Rectal smooth muscle tissue (tissue), 1 donor: ENCODE measurements around the gene CCDC6.

Experiments
- H3K27ac ChIP-seq: one replicate; pipeline ENCODE4 v1.7.0; 2013; ENCODE audit warnings: low read depth, low read length, inconsistent platforms
- H3K27me3 ChIP-seq: one replicate; pipeline ENCODE4 v1.7.0; 2013; ENCODE audit warnings: low read length; ENCODE audit not compliant: control insufficient read depth, insufficient read depth
- H3K36me3 ChIP-seq: one replicate; pipeline ENCODE4 v1.7.0; 2013; ENCODE audit warnings: low read length; ENCODE audit not compliant: control insufficient read depth, insufficient read depth
- H3K4me1 ChIP-seq: one replicate; pipeline ENCODE4 v1.7.0; 2013; ENCODE audit warnings: low read length; ENCODE audit not compliant: control insufficient read depth, insufficient read depth
- H3K4me3 ChIP-seq: one replicate; pipeline ENCODE4 v1.7.0; 2013; ENCODE audit warnings: low read length
- H3K9ac ChIP-seq: one replicate; pipeline ENCODE4 v1.7.0; 2013; ENCODE audit warnings: low read length

CCDC6 gene

GRCh38 chr10:59812519-59813122 lies 93.7 kb downstream of the CCDC6 start:
- no peak overlapping the region for H3K4me3 ChIP-seq
- H3K9ac ChIP-seq = no peak overlapping the region
- H3K27ac ChIP-seq = no peak overlapping the region
- no peaks in the 10 kb centered on the region for H3K27me3 ChIP-seq
- no peaks in the 10 kb centered on the region for H3K4me1 ChIP-seq
- H3K36me3 ChIP-seq = peaks cover 12% of the 10 kb centered on the region

DNA sequence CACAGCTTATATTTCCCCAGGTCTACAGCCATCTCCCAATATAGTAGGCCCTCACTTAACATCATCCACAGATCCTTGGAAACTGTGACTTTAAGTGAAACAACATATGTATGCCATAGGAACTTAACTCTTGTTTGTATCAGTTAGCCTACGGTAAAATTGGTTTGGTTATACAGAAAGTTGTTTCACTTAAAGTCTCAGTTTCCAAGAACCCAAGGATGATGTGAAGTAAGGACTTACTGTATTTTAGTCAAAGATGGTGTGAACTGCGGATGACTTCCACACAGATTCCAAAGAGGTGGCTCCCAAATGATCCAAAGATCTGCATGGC lies 96.7 kb downstream of the CCDC6 start:
- no peak overlapping the region for H3K27ac ChIP-seq
- no peaks in the 10 kb centered on the region for H3K4me1 ChIP-seq
- no peaks in the 10 kb centered on the region for H3K27me3 ChIP-seq
- H3K9ac ChIP-seq = no peak overlapping the region
- H3K36me3 ChIP-seq = peaks cover 20% of the 10 kb centered on the region
- no peak overlapping the region for H3K4me3 ChIP-seq

GRCh38 chr10:59808896-59809643 lies 97.3 kb downstream of the CCDC6 start:
- Histone ChIP-seq H3K27ac (no peak overlapping the region), H3K9ac (no peak overlapping the region), H3K27me3 (no peaks in the 10 kb centered on the region), H3K36me3 (peaks cover 26% of the 10 kb centered on the region), H3K4me3 (no peak overlapping the region), H3K4me1 (no peaks in the 10 kb centered on the region)

GRCh38 chr10:59807629-59808620 lies 98.4 kb downstream of the CCDC6 start:
- Histone ChIP-seq H3K9ac (no peak overlapping the region), H3K4me1 (no peaks in the 10 kb centered on the region), H3K4me3 (no peak overlapping the region), H3K27ac (no peak overlapping the region), H3K27me3 (no peaks in the 10 kb centered on the region), H3K36me3 (peaks cover 31% of the 10 kb centered on the region)

DNA sequence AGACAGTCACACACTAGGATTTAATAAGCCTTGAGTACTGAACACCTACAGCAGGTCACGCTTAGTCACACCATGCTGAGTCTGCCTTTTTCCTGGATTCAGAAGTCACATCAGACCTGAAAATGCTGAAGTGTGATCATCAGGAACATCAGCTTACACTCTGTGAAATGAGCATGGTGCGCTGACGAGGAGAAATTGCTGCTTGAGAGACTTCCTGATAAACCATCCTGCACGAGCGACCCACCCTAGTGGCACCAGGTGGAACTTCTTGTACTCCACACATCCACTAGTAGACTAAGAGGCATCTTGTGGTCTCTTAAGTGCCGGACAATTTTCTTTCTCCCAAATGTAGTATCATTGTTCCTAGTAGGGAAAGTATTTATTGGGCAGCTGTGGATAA lies 101.3 kb downstream of the CCDC6 start:
- Histone ChIP-seq H3K27me3 (no peaks in the 10 kb centered on the region), H3K9ac (no peak overlapping the region), H3K4me3 (no peak overlapping the region), H3K36me3 (peaks cover 20% of the 10 kb centered on the region), H3K4me1 (no peaks in the 10 kb centered on the region), H3K27ac (no peak overlapping the region)

DNA sequence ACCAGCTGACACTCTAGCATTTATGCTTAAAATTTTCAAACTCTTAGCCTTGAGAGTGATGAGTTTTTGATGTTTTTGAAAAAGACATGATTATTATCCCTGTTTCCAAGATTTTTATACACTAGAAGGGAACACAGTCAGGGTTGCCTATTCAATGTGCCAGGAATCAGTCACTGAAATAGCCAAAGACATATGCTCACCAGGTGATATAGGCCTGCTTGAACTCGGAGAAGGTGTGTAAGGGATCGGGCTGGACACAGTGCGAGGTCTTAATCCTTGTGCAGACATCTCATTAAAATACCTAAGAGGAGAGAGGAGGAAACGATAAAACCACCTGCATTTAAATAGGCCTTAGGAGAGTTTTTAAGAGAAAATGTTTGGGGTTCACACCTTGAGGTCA lies 102.1 kb downstream of the CCDC6 start:
- H3K4me3 ChIP-seq = no peak overlapping the region
- H3K36me3 ChIP-seq = peaks cover 18% of the 10 kb centered on the region
- H3K4me1 ChIP-seq = no peaks in the 10 kb centered on the region
- H3K27ac ChIP-seq = no peak overlapping the region
- no peaks in the 10 kb centered on the region for H3K27me3 ChIP-seq
- no peak overlapping the region for H3K9ac ChIP-seq

GRCh38 chr10:59803714-59804113 lies 102.6 kb downstream of the CCDC6 start:
- H3K9ac ChIP-seq = no peak overlapping the region
- H3K4me1 ChIP-seq = no peaks in the 10 kb centered on the region
- H3K36me3 ChIP-seq = peaks cover 18% of the 10 kb centered on the region
- no peak overlapping the region for H3K4me3 ChIP-seq
- H3K27ac ChIP-seq = no peak overlapping the region
- H3K27me3 ChIP-seq = no peaks in the 10 kb centered on the region

- Histone ChIP-seq H3K36me3 (peaks cover 23% of the 10 kb centered on the region), H3K9ac (no peak overlapping the region), H3K27ac (no peak overlapping the region), H3K4me1 (no peaks in the 10 kb centered on the region), H3K27me3 (no peaks in the 10 kb centered on the region), H3K4me3 (no peak overlapping the region)
These were observed 105.2 kb downstream of the CCDC6 start for GRCh38 chr10:59801171-59801570.

- peaks cover 15% of the 10 kb centered on the region for H3K36me3 ChIP-seq
- H3K9ac ChIP-seq = no peak overlapping the region
- no peak overlapping the region for H3K4me3 ChIP-seq
- no peak overlapping the region for H3K27ac ChIP-seq
- no peaks in the 10 kb centered on the region for H3K4me1 ChIP-seq
- no peaks in the 10 kb centered on the region for H3K27me3 ChIP-seq
These were observed 106.9 kb downstream of the CCDC6 start for GRCh38 chr10:59799421-59799820.

DNA sequence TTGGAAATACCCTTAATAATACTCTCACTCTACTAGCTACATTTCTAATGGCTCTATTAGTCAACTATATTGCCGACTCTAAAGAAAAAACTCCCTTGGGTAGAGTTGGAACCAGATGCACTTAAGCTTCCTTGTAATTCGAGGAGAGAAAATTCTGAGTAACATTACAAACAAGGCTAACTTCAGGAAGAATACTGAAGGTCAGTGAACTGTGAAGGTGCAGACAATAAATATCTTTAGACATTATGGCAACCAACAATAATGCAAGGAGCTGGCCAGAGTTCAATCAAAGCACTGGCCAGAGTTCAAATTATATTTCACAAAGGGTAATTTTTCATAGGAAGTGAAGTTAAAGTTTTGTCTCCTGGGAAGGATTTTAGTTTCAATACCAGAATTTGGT lies 112.4 kb downstream of the CCDC6 start:
- Histone ChIP-seq H3K4me3 (no peak overlapping the region), H3K27me3 (no peaks in the 10 kb centered on the region), H3K9ac (no peak overlapping the region), H3K36me3 (peaks cover 20% of the 10 kb centered on the region), H3K4me1 (peaks cover 2% of the 10 kb centered on the region), H3K27ac (no peak overlapping the region)

- Histone ChIP-seq H3K27me3 (no peaks in the 10 kb centered on the region), H3K9ac (no peak overlapping the region), H3K36me3 (peaks cover 17% of the 10 kb centered on the region), H3K4me3 (no peak overlapping the region), H3K4me1 (peaks cover 2% of the 10 kb centered on the region), H3K27ac (no peak overlapping the region)
These were observed 113.5 kb downstream of the CCDC6 start for GRCh38 chr10:59792812-59793211.

- Histone ChIP-seq H3K4me3 (no peak overlapping the region), H3K9ac (no peak overlapping the region), H3K27me3 (no peaks in the 10 kb centered on the region), H3K4me1 (peaks cover 2% of the 10 kb centered on the region), H3K36me3 (peaks cover 15% of the 10 kb centered on the region), H3K27ac (no peak overlapping the region)
These were observed 114.8 kb downstream of the CCDC6 start for GRCh38 chr10:59791601-59792000.
